GM19193 (cell line): Measurements from ENCODE around the gene CELSR2.

Source experiments
- POLR2A ChIP-seq: IDR thresholded peaks from 4 replicates; pipeline ENCODE4 v1.6.1; 2011; ENCODE audit not compliant: insufficient read depth, insufficient read length; ENCODE audit errors: extremely low read depth

CELSR2 gene

GRCh38 chr1:109309347-109309746, 60.0 kb downstream of the CELSR2 start:
- no peak for TF ChIP-seq POLR2A

- no peak for TF ChIP-seq POLR2A
These were observed 62.9 kb downstream of the CELSR2 start for GRCh38 chr1:109312246-109312645.

- no peak for TF ChIP-seq POLR2A
These were observed 63.8 kb downstream of the CELSR2 start for GRCh38 chr1:109312978-109313775.

GRCh38 chr1:109314795-109315194, 65.5 kb downstream of the CELSR2 start:
- TF ChIP-seq POLR2A, result no peak

GRCh38 chr1:109315288-109315687, 65.9 kb downstream of the CELSR2 start:
- no peak for TF ChIP-seq POLR2A

GRCh38 chr1:109316506-109316905, 67.2 kb downstream of the CELSR2 start:
- TF ChIP-seq POLR2A, result no peak

- no peak for TF ChIP-seq POLR2A
These were observed 69.8 kb downstream of the CELSR2 start for GRCh38 chr1:109319114-109319513.

GRCh38 chr1:109322974-109323373, 73.6 kb downstream of the CELSR2 start:
- TF ChIP-seq POLR2A, result no peak
